Measurements from ENCODE around the gene JUP. TPM values are rescaled to one million over a fixed set of nuclear protein-coding genes. Genes with fewer than 3 reads are reported as not detected.
A peak's percentile ranks its signal among the peaks of the same experiment; 100 is the strongest.

The JUP gene
- total and polyA plus RNA-seq, 2 of the 13 experiments (the other 11 are each of a cell fraction or from before 2014, with no cell fraction given), result 12.1 to 20.6 TPM

DNA sequence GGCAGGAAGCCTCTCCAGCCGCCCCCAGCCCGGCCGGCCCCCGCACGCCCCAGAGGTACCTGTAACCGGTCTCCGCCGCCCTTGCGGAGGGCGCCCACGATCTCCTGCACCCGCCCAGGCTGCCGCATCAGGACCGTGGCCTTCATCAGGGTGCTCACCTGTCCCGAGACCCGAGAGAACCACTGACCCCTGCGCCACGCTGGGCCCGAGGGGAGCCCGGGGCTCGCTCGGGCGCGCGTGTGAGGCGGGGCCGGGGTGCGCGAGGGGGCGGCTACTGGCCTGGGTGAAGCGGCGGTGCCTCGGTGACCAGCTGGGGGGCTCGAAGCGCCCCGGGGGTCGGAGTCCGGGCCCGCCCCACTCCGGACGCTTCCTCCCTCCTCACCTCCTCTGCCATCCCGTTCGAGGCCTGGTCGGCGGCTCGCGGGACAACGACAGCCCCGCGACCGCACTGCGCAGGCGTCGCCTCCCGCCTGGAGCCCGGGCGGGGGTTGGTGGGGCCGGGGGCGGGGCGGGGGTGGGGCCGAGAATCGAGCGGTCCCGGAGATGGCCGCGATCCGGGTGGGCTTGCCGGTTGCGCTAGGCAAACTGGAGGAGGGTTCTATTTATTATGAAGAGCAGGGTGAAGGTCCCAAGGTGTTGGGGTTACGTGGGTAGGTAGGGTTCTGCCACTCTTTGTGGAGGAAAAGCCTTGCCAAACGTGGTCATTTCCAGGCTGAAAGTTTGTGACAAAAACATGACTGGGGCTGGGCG, 49.5 kb upstream of the JUP start, which contains the start of gene NT5C3B (continued):
- TF ChIP-seq, protein P1, sequence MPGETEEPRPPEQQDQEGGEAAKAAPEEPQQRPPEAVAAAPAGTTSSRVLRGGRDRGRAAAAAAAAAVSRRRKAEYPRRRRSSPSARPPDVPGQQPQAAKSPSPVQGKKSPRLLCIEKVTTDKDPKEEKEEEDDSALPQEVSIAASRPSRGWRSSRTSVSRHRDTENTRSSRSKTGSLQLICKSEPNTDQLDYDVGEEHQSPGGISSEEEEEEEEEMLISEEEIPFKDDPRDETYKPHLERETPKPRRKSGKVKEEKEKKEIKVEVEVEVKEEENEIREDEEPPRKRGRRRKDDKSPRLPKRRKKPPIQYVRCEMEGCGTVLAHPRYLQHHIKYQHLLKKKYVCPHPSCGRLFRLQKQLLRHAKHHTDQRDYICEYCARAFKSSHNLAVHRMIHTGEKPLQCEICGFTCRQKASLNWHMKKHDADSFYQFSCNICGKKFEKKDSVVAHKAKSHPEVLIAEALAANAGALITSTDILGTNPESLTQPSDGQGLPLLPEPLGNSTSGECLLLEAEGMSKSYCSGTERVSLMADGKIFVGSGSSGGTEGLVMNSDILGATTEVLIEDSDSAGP (CRISPR knock-in tag; IDR thresholded peaks at IDR 0.05; ENCODE audit: borderline replicate concordance), result peak; percentile 81; the same call in 1 of the 2 replicates
- TF ChIP-seq ZBTB20 (CRISPR knock-in tag; IDR thresholded peaks at IDR 0.05; ENCODE audit: borderline replicate concordance, low read depth), result peak; percentile 42; the same call in 1 of the 2 replicates
- TF ChIP-seq SIN3A (IDR thresholded peaks at IDR 0.05; ENCODE audit: borderline replicate concordance, low read depth, low read length), result 0 out of 2 replicates have a peak, but pooled peaks have one; percentile 46
- 0 out of 2 replicates have a peak, but pooled peaks have one; percentile 9 for TF ChIP-seq ZNF678 (CRISPR knock-in tag; IDR thresholded peaks at IDR 0.05)
- TF ChIP-seq, protein P2, sequence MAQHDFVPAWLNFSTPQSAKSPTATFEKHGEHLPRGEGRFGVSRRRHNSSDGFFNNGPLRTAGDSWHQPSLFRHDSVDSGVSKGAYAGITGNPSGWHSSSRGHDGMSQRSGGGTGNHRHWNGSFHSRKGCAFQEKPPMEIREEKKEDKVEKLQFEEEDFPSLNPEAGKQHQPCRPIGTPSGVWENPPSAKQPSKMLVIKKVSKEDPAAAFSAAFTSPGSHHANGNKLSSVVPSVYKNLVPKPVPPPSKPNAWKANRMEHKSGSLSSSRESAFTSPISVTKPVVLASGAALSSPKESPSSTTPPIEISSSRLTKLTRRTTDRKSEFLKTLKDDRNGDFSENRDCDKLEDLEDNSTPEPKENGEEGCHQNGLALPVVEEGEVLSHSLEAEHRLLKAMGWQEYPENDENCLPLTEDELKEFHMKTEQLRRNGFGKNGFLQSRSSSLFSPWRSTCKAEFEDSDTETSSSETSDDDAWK (CRISPR knock-in tag; IDR thresholded peaks at IDR 0.05), result no peak
- TF ChIP-seq, protein P3, sequence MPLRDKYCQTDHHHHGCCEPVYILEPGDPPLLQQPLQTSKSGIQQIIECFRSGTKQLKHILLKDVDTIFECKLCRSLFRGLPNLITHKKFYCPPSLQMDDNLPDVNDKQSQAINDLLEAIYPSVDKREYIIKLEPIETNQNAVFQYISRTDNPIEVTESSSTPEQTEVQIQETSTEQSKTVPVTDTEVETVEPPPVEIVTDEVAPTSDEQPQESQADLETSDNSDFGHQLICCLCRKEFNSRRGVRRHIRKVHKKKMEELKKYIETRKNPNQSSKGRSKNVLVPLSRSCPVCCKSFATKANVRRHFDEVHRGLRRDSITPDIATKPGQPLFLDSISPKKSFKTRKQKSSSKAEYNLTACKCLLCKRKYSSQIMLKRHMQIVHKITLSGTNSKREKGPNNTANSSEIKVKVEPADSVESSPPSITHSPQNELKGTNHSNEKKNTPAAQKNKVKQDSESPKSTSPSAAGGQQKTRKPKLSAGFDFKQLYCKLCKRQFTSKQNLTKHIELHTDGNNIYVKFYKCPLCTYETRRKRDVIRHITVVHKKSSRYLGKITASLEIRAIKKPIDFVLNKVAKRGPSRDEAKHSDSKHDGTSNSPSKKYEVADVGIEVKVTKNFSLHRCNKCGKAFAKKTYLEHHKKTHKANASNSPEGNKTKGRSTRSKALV (CRISPR knock-in tag; IDR thresholded peaks at IDR 0.05), result 0 out of 2 replicates have a peak, but pooled peaks have one; percentile 35
- TF ChIP-seq KLF12 (CRISPR knock-in tag; IDR thresholded peaks at IDR 0.05; ENCODE audit: borderline replicate concordance), result no peak
- TF ChIP-seq MXD4 (CRISPR knock-in tag; IDR thresholded peaks at IDR 0.05), result peak; percentile 12; the same call in 1 of the 2 replicates
- TF ChIP-seq POLR2G (IDR thresholded peaks at IDR 0.05; ENCODE audit: low read depth, low read length), result peak; percentile 79
- TF ChIP-seq TGIF2 (CRISPR knock-in tag; IDR thresholded peaks at IDR 0.05), result no peak
- peak; percentile 54; the same call in 1 of the 2 replicates for TF ChIP-seq ZSCAN20 (CRISPR knock-in tag; IDR thresholded peaks at IDR 0.05; ENCODE audit: borderline replicate concordance)
- TF ChIP-seq RFX5 (IDR thresholded peaks at IDR 0.05; ENCODE audit: low read depth, low read length), result no peak
- TF ChIP-seq, protein P4, sequence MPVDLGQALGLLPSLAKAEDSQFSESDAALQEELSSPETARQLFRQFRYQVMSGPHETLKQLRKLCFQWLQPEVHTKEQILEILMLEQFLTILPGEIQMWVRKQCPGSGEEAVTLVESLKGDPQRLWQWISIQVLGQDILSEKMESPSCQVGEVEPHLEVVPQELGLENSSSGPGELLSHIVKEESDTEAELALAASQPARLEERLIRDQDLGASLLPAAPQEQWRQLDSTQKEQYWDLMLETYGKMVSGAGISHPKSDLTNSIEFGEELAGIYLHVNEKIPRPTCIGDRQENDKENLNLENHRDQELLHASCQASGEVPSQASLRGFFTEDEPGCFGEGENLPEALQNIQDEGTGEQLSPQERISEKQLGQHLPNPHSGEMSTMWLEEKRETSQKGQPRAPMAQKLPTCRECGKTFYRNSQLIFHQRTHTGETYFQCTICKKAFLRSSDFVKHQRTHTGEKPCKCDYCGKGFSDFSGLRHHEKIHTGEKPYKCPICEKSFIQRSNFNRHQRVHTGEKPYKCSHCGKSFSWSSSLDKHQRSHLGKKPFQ (CRISPR knock-in tag; IDR thresholded peaks at IDR 0.05; ENCODE audit: insufficient replicate concordance), result peak; percentile 17
- TF ChIP-seq, protein P5, sequence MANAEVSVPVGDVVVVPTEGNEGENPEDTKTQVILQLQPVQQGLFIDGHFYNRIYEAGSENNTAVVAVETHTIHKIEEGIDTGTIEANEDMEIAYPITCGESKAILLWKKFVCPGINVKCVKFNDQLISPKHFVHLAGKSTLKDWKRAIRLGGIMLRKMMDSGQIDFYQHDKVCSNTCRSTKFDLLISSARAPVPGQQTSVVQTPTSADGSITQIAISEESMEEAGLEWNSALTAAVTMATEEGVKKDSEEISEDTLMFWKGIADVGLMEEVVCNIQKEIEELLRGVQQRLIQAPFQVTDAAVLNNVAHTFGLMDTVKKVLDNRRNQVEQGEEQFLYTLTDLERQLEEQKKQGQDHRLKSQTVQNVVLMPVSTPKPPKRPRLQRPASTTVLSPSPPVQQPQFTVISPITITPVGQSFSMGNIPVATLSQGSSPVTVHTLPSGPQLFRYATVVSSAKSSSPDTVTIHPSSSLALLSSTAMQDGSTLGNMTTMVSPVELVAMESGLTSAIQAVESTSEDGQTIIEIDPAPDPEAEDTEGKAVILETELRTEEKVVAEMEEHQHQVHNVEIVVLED (CRISPR knock-in tag; IDR thresholded peaks at IDR 0.05; ENCODE audit: borderline replicate concordance), result peak; percentile 20; the same call in 1 of the 2 replicates
- 0 out of 2 replicates have a peak, but pooled peaks have one; percentile 13 for TF ChIP-seq MAZ (IDR thresholded peaks at IDR 0.05; ENCODE audit: borderline replicate concordance, low read depth, low read length)
- peak; percentile 80 for TF ChIP-seq MAZ (CRISPR knock-in tag; IDR thresholded peaks at IDR 0.05; ENCODE audit: low read depth)
- TF ChIP-seq ZBTB38 (CRISPR knock-in tag; IDR thresholded peaks at IDR 0.05), result peak; percentile 38; the same call in 1 of the 2 replicates
- TF ChIP-seq, protein P6, sequence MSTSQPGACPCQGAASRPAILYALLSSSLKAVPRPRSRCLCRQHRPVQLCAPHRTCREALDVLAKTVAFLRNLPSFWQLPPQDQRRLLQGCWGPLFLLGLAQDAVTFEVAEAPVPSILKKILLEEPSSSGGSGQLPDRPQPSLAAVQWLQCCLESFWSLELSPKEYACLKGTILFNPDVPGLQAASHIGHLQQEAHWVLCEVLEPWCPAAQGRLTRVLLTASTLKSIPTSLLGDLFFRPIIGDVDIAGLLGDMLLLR (CRISPR knock-in tag; IDR thresholded peaks at IDR 0.05), result peak; percentile 86
